Mucosa of stomach (tissue), 1 donor: Measurements from ENCODE around the gene TLE2.
"Not testable (repeated sequence)": the region's sequence is repeated elsewhere in the genome, so short reads cannot be mapped to it uniquely, and the experiment has no call there.

Experiments used
- H3K27me3 ChIP-seq: one replicate; pipeline ENCODE4 v1.7.0; 2013; ENCODE audit warnings: mild to moderate bottlenecking, low read length; ENCODE audit not compliant: control insufficient read depth, insufficient read depth
- H3K36me3 ChIP-seq: one replicate; pipeline ENCODE4 v1.7.0; 2013; ENCODE audit warnings: low read length; ENCODE audit not compliant: control insufficient read depth, insufficient read depth
- H3K4me1 ChIP-seq: one replicate; pipeline ENCODE4 v1.7.0; 2013; ENCODE audit warnings: mild to moderate bottlenecking, low read length; ENCODE audit not compliant: control insufficient read depth, insufficient read depth
- H3K4me3 ChIP-seq: one replicate; pipeline ENCODE4 v1.7.0; 2013; ENCODE audit warnings: low read length
- H3K9ac ChIP-seq: one replicate; pipeline ENCODE4 v1.7.0; 2013; ENCODE audit warnings: mild to moderate bottlenecking, low read length, moderate library complexity
- H3K9me3 ChIP-seq: one replicate; pipeline ENCODE4 v1.7.0; 2013; ENCODE audit warnings: mild to moderate bottlenecking, low read length, moderate library complexity; ENCODE audit not compliant: control insufficient read depth
- donor health status: Pancreatic carcinoma.

The TLE2 gene

DNA sequence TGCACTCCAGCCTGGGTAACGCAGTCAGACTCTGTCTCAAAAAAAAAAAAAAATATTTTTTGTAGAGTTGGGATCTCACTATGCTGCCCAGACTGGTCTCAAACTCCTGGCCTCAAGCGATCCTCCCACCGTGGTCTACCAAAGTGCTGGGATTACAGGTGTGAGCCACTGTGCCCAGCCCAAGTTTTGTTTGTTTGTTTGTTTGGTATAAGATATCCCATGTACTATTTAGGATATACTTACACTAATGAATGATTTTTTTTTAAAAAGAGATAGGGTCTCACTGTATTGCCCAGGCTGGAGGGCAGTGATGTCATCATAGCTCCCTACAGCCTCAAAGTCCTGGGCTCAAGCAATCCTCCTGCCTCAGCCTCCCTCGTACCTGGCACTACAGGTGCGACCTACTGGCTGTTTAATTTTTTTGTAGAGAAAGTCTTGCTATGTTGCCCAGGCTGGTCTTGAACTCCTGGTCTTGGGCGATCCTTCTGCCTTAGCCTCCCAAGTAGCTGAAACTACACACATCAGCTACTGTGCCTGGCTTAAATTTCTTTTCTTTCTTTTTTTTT, 27.8 kb downstream of the TLE2 start:
- no peak overlapping the region for H3K9ac ChIP-seq
- H3K4me3 ChIP-seq: no peak overlapping the region
- H3K36me3 ChIP-seq: peaks cover 8% of the 10 kb centered on the region
- no peaks in the 10 kb centered on the region for H3K27me3 ChIP-seq
- no peaks in the 10 kb centered on the region for H3K9me3 ChIP-seq
- no peaks in the 10 kb centered on the region for H3K4me1 ChIP-seq

DNA sequence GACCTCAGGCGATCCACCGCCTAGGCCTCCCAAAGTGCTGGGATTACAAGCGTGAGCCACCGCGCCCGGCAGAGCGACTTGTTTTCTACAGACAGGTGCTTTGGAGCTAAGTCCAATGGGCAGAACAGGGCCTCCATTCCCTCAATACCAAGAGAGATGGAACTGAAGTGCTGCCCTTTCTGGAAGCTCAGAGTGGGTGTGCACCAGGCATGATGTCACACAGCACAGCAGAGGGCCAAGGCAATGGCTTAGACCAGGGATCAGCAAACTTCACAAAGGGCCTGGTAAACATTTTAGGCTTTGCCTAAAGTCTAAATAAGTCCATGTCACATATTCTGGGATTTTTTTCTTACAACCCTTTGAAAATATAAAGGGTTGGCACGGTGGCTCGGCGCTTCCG, 30.4 kb downstream of the TLE2 start:
- no peak overlapping the region for H3K4me3 ChIP-seq
- H3K4me1 ChIP-seq: no peaks in the 10 kb centered on the region
- no peaks in the 10 kb centered on the region for H3K36me3 ChIP-seq
- H3K27me3 ChIP-seq: no peaks in the 10 kb centered on the region
- no peak overlapping the region for H3K9ac ChIP-seq
- no peaks in the 10 kb centered on the region for H3K9me3 ChIP-seq

DNA sequence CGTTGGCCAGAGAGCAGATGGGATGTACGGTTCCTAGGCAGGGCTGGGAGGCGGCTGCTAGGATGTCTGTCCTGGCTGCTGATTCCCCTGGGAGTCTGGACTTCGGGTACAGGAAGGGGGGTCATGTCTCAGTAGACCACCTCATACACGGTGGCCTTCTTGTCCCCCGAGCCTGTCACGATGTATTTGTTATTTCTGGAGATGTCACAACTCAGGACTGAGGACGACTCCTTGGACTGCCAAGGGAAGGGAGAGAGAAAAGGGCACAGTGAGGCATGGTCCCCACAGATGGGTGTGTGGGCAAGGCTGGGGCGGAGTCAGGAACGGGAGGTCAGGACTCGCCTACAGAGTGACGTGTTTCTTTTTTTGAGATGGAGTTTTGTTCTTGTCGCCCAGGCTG, 31.4 kb downstream of the TLE2 start:
- H3K4me3 ChIP-seq: no peak overlapping the region
- no peaks in the 10 kb centered on the region for H3K27me3 ChIP-seq
- no peak overlapping the region for H3K9ac ChIP-seq
- no peaks in the 10 kb centered on the region for H3K36me3 ChIP-seq
- H3K4me1 ChIP-seq: no peaks in the 10 kb centered on the region
- no peaks in the 10 kb centered on the region for H3K9me3 ChIP-seq

DNA sequence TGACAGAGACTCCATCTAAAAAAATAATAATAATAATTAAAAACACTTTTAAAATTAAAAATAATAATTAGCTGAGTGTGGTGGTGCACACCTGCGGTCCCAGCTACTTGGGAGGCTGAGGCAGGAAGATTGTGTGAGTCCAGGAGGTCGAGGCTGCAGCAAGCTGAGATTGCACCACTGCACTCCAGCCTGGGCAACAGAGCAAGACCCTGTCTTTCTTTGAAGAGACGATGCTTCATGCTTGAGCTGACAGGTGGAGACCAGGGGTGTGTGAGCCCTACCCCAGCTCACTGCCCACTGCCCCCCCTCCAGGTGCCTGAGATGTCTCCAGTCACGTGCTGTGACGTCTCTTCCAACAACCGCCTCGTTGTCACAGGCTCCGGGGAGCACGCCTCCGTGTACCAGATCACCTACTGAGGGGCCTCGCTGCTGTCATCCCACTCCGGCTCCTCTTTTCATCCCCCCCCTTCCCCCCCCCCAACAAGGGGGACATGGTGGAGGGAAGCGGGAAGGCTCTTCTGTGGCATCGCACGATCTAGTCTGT, 34.4 kb downstream of the TLE2 start:
- Histone ChIP-seq H3K27me3 (no peaks in the 10 kb centered on the region), H3K36me3 (no peaks in the 10 kb centered on the region), H3K9ac (no peak overlapping the region), H3K9me3 (no peaks in the 10 kb centered on the region), H3K4me1 (no peaks in the 10 kb centered on the region), H3K4me3 (no peak overlapping the region)

DNA sequence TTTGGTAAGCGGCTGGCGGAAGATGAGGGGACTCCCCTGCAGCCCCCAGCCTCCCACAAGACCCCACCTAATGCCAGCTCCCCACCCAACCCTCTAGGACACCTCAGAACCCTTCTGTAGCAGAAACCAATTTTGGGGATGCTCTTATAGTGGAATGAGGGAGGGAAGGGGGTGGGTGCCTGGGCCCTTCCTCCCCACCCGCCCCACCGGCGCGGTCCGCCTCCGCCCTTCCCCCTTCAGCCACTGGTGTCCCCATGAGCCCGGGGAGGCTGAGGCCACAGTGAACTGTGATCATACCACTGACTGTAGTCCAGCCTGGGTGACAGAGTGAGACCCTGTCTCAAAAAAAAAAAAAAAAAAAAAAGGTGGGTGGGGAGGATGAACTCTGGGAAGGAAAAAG, 35.5 kb downstream of the TLE2 start:
- Histone ChIP-seq H3K4me3 (no peak overlapping the region), H3K36me3 (no peaks in the 10 kb centered on the region), H3K4me1 (no peaks in the 10 kb centered on the region), H3K9me3 (no peaks in the 10 kb centered on the region), H3K27me3 (no peaks in the 10 kb centered on the region), H3K9ac (no peak overlapping the region)

DNA sequence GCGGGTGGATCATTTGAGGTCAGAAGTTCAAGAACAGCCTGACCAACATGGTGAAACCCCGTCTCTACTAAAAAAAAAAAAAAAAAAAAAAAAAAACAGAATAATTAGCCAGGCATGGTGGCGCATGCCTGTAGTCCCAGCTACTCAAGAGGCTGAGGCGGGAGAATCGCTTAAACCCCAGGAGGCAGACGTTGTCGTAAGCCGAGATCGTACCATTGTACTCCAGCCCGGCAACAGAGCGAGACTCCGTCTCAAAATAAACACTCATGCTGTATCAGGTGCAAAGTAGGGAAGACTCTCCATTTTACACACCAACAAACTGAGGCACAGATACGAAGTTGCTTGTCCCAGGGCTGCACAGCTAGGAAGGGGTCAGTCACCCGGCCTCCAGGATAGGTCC, 36.1 kb downstream of the TLE2 start:
- H3K4me3 ChIP-seq: no peak overlapping the region
- H3K4me1 ChIP-seq: no peaks in the 10 kb centered on the region
- no peaks in the 10 kb centered on the region for H3K36me3 ChIP-seq
- no peaks in the 10 kb centered on the region for H3K27me3 ChIP-seq
- H3K9ac ChIP-seq: no peak overlapping the region
- no peaks in the 10 kb centered on the region for H3K9me3 ChIP-seq

DNA sequence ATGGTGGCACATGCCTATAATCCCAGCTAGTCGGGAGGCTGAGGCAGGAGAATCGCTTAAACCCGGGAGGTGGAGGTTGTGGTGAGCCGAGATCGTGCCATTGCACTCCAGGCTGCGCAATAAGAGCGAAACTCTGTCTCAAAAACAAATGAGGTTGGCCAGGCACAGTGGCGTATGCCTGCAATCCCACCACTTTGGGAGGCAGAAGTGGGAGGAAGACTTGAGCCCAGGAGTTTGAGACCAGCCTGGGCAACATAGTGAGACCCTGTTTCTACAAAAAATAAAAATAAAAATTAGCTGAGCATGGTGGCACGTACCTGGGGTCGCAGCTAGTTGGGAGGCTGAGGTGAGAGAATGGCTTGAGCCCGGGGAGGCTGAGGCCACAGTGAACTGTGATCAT, 36.7 kb downstream of the TLE2 start:
- H3K4me1 ChIP-seq, H3K9me3 ChIP-seq, H3K36me3 ChIP-seq, H3K9ac ChIP-seq, H3K27me3 ChIP-seq, H3K4me3 ChIP-seq: not testable (repeated sequence)

DNA sequence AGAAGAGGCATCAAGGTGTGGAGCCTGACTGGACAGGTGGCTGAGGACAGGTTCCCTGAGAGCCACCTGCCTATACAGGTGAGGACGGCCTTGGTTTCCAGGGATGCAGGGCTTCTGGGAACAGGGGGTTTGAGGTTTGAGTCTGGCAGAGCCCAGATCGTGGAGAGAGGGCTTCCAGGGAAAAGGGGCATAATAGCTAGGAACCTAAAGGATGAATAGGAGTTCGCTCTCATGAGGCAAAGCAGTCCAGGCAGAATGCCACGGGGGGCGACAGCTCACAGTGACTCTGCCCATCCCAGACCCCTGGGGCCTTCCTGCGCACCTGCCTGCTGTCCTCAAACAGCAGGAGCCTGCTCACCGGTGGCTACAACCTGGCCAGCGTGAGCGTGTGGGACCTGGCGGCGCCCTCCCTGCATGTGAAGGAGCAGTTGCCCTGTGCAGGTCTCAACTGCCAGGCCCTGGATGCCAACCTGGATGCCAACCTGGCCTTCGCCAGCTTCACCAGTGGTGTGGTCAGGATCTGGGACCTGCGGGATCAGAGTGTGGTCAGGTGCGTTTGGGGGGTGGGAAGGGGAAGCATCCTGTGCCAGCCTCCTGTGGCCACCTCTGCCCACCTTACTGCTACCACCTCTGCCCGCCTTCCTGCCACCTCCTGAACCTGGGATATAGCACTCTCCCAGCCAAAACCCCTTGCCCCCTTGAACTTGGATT, 39.7 kb downstream of the TLE2 start:
- Histone ChIP-seq H3K4me1 (peaks cover 1% of the 10 kb centered on the region), H3K9me3 (no peaks in the 10 kb centered on the region), H3K4me3 (no peak overlapping the region), H3K36me3 (no peaks in the 10 kb centered on the region), H3K27me3 (no peaks in the 10 kb centered on the region), H3K9ac (no peak overlapping the region)

DNA sequence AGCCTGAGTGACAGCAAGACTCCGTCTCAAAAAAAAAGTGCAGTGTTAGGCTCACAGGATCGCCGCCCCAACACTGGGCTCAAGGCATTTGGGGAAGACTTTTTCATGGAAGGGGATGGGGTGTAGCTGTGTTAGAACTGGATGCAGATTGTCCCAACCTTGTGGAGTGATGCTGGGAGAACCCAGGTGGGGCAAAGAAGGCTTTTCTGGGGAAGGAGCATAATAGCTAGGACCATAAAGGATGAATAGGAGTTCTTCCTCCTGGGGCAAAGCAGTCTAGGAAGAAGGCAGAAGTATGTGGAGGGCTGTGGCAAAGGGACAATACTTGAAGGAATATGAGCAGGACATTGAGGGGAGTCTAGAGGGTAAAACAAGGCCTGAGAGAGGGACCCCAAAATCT, 40.5 kb downstream of the TLE2 start:
- peaks cover 9% of the 10 kb centered on the region for H3K4me1 ChIP-seq
- H3K4me3 ChIP-seq: no peak overlapping the region
- no peak overlapping the region for H3K9ac ChIP-seq
- H3K36me3 ChIP-seq: no peaks in the 10 kb centered on the region
- H3K9me3 ChIP-seq: no peaks in the 10 kb centered on the region
- peaks cover 7% of the 10 kb centered on the region for H3K27me3 ChIP-seq

DNA sequence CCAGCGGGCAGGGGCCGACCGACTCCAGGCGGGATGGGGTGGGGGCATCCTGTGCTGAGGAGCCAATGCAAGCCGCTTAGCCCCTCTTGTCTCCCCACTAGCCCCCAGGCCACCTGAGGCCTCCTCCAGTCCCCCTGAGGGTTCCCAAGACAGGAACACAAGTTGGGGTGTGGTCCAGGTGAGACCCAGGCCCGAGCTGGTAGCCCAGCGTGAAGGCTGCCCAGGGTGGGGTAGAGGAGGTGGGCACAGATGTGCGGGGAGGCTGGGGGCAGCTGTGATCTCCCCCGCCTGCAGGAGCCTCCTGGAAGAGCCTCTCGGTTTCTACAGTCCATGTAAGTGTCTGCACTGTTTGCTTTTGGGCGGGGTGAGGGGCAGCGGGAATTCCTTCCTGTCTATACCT, 41.3 kb downstream of the TLE2 start:
- no peaks in the 10 kb centered on the region for H3K36me3 ChIP-seq
- peaks cover 15% of the 10 kb centered on the region for H3K4me1 ChIP-seq
- no peak overlapping the region for H3K9ac ChIP-seq
- no peak overlapping the region for H3K4me3 ChIP-seq
- H3K9me3 ChIP-seq: no peaks in the 10 kb centered on the region
- H3K27me3 ChIP-seq: peaks cover 10% of the 10 kb centered on the region

DNA sequence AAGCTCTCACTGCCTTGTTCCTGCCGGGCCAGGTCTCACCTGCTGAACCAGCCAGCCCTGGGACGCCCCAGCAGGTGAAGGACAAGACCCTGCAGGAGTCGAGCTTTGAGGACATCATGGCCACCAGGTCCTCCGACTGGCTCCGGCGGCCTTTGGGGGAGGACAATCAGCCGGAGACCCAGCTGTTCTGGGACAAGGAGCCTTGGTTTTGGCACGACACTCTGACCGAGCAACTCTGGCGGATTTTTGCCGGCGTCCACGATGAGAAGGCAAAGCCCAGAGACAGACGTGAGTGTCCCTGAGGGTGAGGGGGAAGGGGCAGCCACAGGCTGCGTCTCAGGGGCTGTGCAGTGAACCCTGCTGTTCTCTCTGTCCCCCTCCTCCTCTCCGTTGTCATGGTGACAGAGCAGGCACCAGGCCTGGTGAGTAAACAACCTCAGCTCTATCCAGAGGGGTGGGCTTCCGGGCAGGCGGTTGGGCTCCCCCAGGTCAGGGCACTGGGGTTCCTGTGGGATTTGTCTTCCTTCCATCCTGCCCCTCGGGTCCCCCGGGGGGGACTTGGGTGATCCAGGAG, 42.0 kb downstream of the TLE2 start:
- Histone ChIP-seq H3K27me3 (peaks cover 13% of the 10 kb centered on the region), H3K9ac (no peak overlapping the region), H3K9me3 (no peaks in the 10 kb centered on the region), H3K4me3 (no peak overlapping the region), H3K4me1 (peaks cover 19% of the 10 kb centered on the region), H3K36me3 (no peaks in the 10 kb centered on the region)

DNA sequence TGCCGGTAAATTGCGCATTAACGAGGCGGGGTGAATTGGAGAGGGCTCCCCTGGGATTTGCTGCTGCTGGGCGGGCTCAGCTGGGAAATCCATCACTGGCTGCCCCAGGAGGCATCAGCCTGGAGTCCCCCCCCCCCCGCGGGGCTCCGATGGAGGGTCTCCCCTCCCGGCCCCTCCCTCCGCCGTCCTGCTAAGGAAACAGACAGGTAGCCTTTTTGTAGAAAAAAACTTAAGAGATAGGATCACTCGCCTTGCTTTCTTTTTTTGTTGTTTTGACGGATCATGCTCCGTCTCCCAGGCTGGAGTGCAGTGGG, 44.9 kb downstream of the TLE2 start:
- no peaks in the 10 kb centered on the region for H3K9me3 ChIP-seq
- peaks cover 13% of the 10 kb centered on the region for H3K27me3 ChIP-seq
- no peaks in the 10 kb centered on the region for H3K36me3 ChIP-seq
- H3K4me1 ChIP-seq: peaks cover 19% of the 10 kb centered on the region
- peak overlapping the region; percentile 8 for H3K4me3 ChIP-seq
- peak overlapping the region; percentile 47 for H3K9ac ChIP-seq
